Myocyte (in vitro differentiated cells): ENCODE results near the gene KRTAP1-3. TPM values are rescaled to one million over a fixed set of nuclear protein-coding genes. Genes with fewer than 3 reads are reported as not detected.
"Not testable (repeated sequence)": the region's sequence is repeated elsewhere in the genome, so short reads cannot be mapped to it uniquely, and the experiment has no call there.

Experiments used
- DNase-seq: peaks from one replicate; pipeline ENCODE4 v3.0.0-alpha.2; 2012; ENCODE audit warnings: low read depth
- total RNA-seq: library from RNA; depleted of rRNA; stranded (reverse); fragments of >200 nt; gene quantifications from 2 replicates; pipeline ENCODE4 v1.2.3, GENCODE V29; 2014

The KRTAP1-3 gene
- total RNA-seq, 1 donor from 2014 or later: not detected

- DNase-seq: not testable (repeated sequence)
Observed at GRCh38 chr17:41054556-41054955, 19.9 kb upstream of the KRTAP1-3 start.

GRCh38 chr17:41054025-41054424 is 19.4 kb upstream of the KRTAP1-3 start:
- no peak for DNase-seq

- DNase-seq: peak; percentile 33
Observed at GRCh38 chr17:41052566-41052965, 17.9 kb upstream of the KRTAP1-3 start.

GRCh38 chr17:41049110-41049509 is 14.4 kb upstream of the KRTAP1-3 start:
- DNase-seq: peak; percentile 85

GRCh38 chr17:41048441-41048840 is 13.8 kb upstream of the KRTAP1-3 start:
- no peak for DNase-seq

GRCh38 chr17:41046735-41047465 is 12.2 kb upstream of the KRTAP1-3 start, which contains the start of gene KRTAP2-1:
Gene KRTAP2-1 (minus strand): TSS chr17:41047316. CDS start chr17:41047267, 49 bp downstream.
- DNase-seq: not testable (repeated sequence)

- DNase-seq: no peak
Observed at GRCh38 chr17:41042953-41043352, 8.3 kb upstream of the KRTAP1-3 start.

GRCh38 chr17:41040783-41041571 is 6.3 kb upstream of the KRTAP1-3 start, which contains the start of gene KRTAP1-1:
Gene KRTAP1-1 (minus strand): TSS chr17:41041450. CDS start chr17:41041397, 53 bp downstream.
- DNase-seq: peak; percentile 84

GRCh38 chr17:41037853-41038350 is 3.2 kb upstream of the KRTAP1-3 start:
- no peak for DNase-seq

GRCh38 chr17:41029633-41030245 is 4.9 kb downstream of the KRTAP1-3 start, which contains the start of gene KRTAP1-4:
Gene KRTAP1-4 (minus strand): TSS chr17:41030195. CDS start chr17:41030078, 117 bp downstream.
- DNase-seq: no peak

GRCh38 chr17:41026715-41027471 is 7.8 kb downstream of the KRTAP1-3 start, which contains the start of gene KRTAP1-5:
Gene KRTAP1-5 (minus strand): TSS chr17:41027208. CDS start chr17:41027155, 53 bp downstream.
- DNase-seq: peak; percentile 90

- no peak for DNase-seq
Observed at GRCh38 chr17:41024697-41025096, 10.0 kb downstream of the KRTAP1-3 start.

GRCh38 chr17:41020336-41020735 is 14.3 kb downstream of the KRTAP1-3 start:
- no peak for DNase-seq

GRCh38 chr17:41019415-41019814 is 15.3 kb downstream of the KRTAP1-3 start:
- DNase-seq: no peak

- no peak for DNase-seq
Observed at GRCh38 chr17:41018541-41018940, 16.1 kb downstream of the KRTAP1-3 start.

- no peak for DNase-seq
Observed at GRCh38 chr17:41016578-41017215, 18.0 kb downstream of the KRTAP1-3 start.

GRCh38 chr17:41015454-41015853 is 19.2 kb downstream of the KRTAP1-3 start:
- no peak for DNase-seq

GRCh38 chr17:41013606-41014005 is 21.1 kb downstream of the KRTAP1-3 start:
- DNase-seq: peak; percentile 81

- no peak for DNase-seq
Observed at GRCh38 chr17:41013181-41013580, 21.5 kb downstream of the KRTAP1-3 start.
